ENCODE measurements around the gene LRGUK. TPM values are rescaled to one million over a fixed set of nuclear protein-coding genes. Genes with fewer than 3 reads are reported as not detected.

Gene LRGUK
- total and polyA plus RNA-seq, 2 of the 4 experiments (the other 2 are of a cell fraction): 0.07 TPM; not detected in 1

DNA sequence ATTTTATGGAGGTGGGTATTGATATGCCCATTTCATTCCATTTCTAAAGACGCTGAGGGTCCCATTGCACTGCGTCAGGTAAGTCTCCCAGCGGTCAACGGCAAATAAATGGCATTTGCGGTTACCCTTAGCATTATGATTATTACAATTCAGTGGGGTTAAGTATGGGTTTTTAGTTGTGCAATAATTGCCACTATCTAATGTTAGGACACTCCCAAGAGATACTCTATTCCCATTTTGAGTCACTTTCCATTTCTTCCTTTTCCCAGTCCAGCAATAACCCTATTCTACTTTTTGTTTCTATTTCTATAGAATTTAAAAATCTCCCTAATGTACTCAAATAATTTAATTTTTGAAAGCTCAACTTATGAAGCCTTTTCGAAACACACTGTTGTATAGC lies 185.6 kb downstream of the LRGUK start:
- no peak overlapping the region for H3K56ac ChIP-seq (ENCODE audit: extremely low read depth, insufficient read depth, low read length)
- no peak overlapping the region for H4K91ac ChIP-seq (ENCODE audit: insufficient read depth, low read depth, low read length)
- no peak overlapping the region for H3K23ac ChIP-seq (ENCODE audit: low read depth, low read length)
- BruUV-seq (replicated peaks): no TSS peak
- DNase-seq (no peak), ATAC-seq (ENCODE audit: low read depth) (no peak)
- H2AFZ ChIP-seq (replicated peaks; ENCODE audit: low read length, poor library complexity): no peak overlapping the region
- H3K18ac ChIP-seq (ENCODE audit: low read depth, low read length): no peak overlapping the region
- peaks cover 17 to 23% of the 10 kb centered on the region in 2 experiments; a peak in 3 of 4 replicates for H3K79me1 ChIP-seq (ENCODE audit: low read depth in 1 of 2, low read length in 2 of 2)
- H3K9me1 ChIP-seq (ENCODE audit: insufficient read depth, low read length): peaks cover 3% of the 10 kb centered on the region; the same call in 1 of the 2 replicates
- no CpG with 5 or more reads among the region's 6 CpGs for WGBS, 2 experiments (ENCODE audit: extremely low coverage in 2 of 2, insufficient read length in 1 of 2)
- no peak overlapping the region for H2AK5ac ChIP-seq (ENCODE audit: low read depth, low read length)
- no peak overlapping the region for H2AK9ac ChIP-seq (replicated peaks; ENCODE audit: low read depth, low read length, poor library complexity)
- H4K8ac ChIP-seq (ENCODE audit: low read depth in 2 of 2, low read length in 2 of 2): no peak overlapping the region
- H3K27me3 ChIP-seq (ENCODE audit: control insufficient read depth, insufficient read depth, low read length): no peaks in the 10 kb centered on the region
- no peak overlapping the region for H3K9ac ChIP-seq (ENCODE audit: low read depth, low read length)
- CTCF ChIA-PET: no interaction called here
- no peaks in the 10 kb centered on the region for H4K20me1 ChIP-seq (ENCODE audit: insufficient read depth, low read length)
- no peak overlapping the region for H2BK15ac ChIP-seq (ENCODE audit: low read depth, low read length)
- POLR2A ChIA-PET (ENCODE audit: unreplicated experiment): no interaction called here
- no peak overlapping the region for H2BK5ac ChIP-seq (ENCODE audit: low read depth, low read length, poor library complexity, severe bottlenecking)
- H3K4me3 ChIP-seq (ENCODE audit: insufficient read depth, low read depth, low read length): no peak overlapping the region
- H3K36me3 ChIP-seq (ENCODE audit: control insufficient read depth, insufficient read depth, low read length): no peaks in the 10 kb centered on the region
- H2BK20ac ChIP-seq (ENCODE audit: low read depth, low read length): no peak overlapping the region
- H3K9me3 ChIP-seq (ENCODE audit: control insufficient read depth, insufficient read depth, low read length): no peaks in the 10 kb centered on the region
- no peak overlapping the region for H3K4ac ChIP-seq (ENCODE audit: low read depth, low read length)
- 0 out of 2 replicates have a peak, but pooled peaks cover 2% of the 10 kb centered on the region for H3K4me1 ChIP-seq (ENCODE audit: control insufficient read depth, insufficient read depth, low read length)
- H3K27ac ChIP-seq (ENCODE audit: insufficient read depth, low read length): no peak overlapping the region
- no peak overlapping the region for H4K5ac ChIP-seq (ENCODE audit: low read depth, low read length)
- H3K4me2 ChIP-seq (ENCODE audit: low read depth, low read length): no peak overlapping the region
- intact Hi-C loops (cut with micrococcal nuclease) (no loop called here), in situ Hi-C loops (cut with MboI; ENCODE audit: low sequenced_read_pairs) (no loop called here), dilution Hi-C loops (cut with HindIII; ENCODE audit: low sequenced_read_pairs, unreplicated experiment) (no loop called here)
- no peak overlapping the region for H3K14ac ChIP-seq (replicated peaks; ENCODE audit: low read depth, low read length)
- TF ChIP-seq CEBPB (IDR thresholded peaks at IDR 0.05; ENCODE audit: low read depth, low read length): 0 out of 2 replicates have a peak, but pooled peaks have one; percentile 15
- TF ChIP-seq MAFK (IDR thresholded peaks at IDR 0.05; ENCODE audit: low read depth, low read length): no peak
- TF ChIP-seq, protein P1, sequence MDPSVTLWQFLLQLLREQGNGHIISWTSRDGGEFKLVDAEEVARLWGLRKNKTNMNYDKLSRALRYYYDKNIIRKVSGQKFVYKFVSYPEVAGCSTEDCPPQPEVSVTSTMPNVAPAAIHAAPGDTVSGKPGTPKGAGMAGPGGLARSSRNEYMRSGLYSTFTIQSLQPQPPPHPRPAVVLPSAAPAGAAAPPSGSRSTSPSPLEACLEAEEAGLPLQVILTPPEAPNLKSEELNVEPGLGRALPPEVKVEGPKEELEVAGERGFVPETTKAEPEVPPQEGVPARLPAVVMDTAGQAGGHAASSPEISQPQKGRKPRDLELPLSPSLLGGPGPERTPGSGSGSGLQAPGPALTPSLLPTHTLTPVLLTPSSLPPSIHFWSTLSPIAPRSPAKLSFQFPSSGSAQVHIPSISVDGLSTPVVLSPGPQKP (IDR thresholded peaks at IDR 0.05; ENCODE audit: borderline replicate concordance, low read depth, low read length): no peak
- no peak for TF ChIP-seq BHLHE40 (IDR thresholded peaks at IDR 0.05; ENCODE audit: low read depth, low read length)
- no peak overlapping the region for H2BK120ac ChIP-seq (ENCODE audit: low read depth, low read length)
